Measurements from ENCODE around the gene SGIP1.

Gene SGIP1

GRCh38 chr1:66606362-66607065 is 72.6 kb downstream of the SGIP1 start:
- no peak for DNase-seq

DNA sequence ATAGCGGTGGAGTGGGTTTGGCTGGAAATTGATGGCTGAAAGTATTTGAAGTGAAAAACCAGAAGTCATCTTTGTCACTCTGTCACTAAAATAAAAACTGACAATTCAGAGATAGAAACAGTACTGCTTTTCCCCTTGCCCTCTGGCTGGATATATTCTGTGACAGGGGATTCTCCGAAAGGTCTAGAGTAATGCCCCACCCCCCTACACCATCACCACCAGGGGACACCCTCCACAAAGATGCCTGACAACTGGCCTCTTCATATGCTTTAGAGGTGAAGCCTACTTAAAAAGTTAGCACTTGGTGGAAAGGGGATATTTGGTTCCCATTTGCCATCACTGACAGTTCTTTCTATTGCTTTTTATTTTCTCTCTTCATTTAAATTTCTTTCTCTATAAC is 73.5 kb downstream of the SGIP1 start:
- no peak for DNase-seq

DNA sequence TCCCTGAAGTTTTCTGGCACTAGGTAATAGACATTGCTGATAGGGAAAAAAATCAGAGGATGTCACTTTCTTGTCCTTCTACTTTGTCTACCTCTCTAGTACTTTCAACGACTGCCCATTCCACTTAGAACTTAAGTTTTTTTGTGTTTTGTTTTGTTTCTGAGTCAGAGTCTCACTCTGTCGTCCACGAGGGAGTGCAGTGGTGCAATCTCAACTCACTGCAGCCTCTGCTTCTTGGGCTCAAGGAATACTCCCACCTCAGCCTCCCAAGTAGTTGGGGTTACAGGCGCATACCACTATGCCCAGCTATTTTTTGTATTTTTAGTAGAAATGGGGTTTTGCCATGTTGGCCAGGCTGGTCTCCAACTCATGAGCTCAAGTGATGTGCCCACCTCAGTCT is 79.2 kb downstream of the SGIP1 start:
- DNase-seq, result no peak

GRCh38 chr1:66617362-66618184 is 83.6 kb downstream of the SGIP1 start:
- no peak for DNase-seq

DNA sequence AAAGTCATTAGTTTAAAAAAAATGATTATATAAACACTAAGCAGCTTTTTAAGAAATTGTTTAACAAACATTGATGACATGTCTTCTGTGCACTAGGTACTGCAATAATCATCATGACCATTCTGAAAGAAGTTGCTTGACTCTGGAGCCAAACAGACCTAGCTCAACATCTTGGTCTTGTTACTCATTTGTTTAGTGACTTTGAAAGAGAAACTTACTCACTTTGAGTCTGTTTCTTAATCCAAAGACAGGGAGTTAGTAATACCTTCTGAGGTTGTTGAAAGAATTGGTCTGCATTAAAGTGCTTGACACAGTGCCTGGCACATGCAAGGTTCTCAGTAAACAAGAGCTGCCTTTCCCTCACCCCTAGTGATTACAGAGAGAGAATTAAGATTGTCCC is 84.4 kb downstream of the SGIP1 start:
- DNase-seq, result no peak

- no peak for DNase-seq
These were observed 89.9 kb downstream of the SGIP1 start for GRCh38 chr1:66623812-66624211.

DNA sequence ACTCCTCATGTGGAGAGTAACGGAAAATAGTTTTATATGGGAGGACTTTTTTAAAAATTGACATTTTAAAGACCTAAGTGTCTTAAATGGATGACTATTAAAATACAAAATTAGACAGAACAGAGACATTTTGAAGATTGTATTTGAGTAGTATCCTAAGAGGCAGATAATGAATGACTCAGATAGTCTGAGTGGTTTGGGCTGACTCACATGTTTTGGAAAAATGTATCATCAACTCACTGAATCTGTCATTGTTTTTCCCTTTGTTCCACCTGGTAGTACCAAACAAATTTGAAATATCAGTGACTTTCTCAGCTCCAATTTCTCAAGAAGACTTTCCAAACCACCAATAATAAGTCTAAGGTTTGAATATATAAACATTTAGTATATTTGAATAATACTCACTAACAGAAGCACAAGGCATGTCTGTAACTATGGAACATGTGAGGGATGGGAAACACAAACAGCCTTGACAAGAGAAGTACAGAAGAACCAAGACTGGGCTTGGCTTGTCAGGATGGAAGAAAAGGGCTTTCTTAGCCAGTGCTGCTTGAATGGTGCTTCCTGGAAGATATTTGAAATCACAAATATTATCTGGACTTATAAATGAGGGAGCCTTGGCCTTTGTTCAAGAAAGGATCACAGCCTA is 90.6 kb downstream of the SGIP1 start:
- no peak for DNase-seq

DNA sequence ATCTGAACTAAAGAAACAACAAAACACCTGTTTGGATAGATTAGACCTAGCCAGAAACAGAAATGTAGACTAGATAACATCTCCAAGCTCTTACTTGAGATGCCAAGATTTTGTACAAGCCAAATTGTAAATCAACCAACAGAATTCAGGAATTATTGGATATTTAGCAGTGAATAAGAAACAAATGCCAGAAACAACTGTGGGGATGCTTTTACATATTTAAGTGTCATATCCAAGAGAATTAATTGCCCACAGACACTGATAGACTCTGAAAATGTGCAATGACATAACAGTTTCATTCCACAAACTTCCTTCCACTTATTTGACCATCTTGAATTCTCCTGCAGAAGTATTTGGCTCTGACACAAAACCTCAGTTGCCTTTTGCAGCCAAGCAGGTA is 92.3 kb downstream of the SGIP1 start:
- DNase-seq, result no peak

DNA sequence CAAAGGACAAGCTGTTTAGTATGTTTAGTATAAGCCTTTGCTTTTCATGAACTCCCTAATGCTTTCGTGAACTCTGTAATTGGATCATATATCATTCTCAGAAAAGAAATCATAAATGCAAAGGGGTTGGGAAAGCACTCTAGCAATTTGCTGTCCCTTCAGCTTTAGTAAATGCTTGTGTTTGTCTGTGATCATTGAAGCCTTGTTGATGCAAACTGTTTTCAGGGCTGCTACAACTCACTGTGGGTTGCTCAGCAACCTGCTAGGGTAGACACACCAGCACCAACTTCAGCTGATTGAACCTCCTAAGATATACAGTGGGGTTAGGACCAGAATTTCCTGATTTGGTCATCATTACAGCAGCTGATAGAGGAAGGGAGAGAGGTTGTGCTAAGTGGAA is 95.0 kb downstream of the SGIP1 start:
- DNase-seq, result no peak

DNA sequence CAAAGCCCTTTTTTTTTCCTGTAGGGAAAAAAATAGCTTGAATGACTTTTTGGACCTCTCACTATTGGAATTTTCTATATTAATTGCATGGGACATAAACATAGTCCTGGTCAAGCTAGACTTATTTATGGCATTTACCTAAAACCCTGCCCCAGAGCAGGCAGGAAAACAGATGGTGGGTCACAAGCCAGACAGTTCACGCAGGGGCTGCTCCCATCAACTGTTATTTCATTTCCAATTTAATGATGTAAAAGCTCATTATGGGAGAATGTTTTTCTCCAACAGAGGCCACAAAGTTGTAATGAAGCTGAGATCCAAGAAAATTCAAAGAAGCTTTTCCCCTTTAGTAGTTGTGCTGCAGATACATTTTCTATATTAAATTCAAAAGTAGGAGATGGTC is 99.2 kb downstream of the SGIP1 start:
- no peak for DNase-seq

- no peak for DNase-seq
These were observed 103.2 kb downstream of the SGIP1 start for GRCh38 chr1:66637146-66637545.

DNA sequence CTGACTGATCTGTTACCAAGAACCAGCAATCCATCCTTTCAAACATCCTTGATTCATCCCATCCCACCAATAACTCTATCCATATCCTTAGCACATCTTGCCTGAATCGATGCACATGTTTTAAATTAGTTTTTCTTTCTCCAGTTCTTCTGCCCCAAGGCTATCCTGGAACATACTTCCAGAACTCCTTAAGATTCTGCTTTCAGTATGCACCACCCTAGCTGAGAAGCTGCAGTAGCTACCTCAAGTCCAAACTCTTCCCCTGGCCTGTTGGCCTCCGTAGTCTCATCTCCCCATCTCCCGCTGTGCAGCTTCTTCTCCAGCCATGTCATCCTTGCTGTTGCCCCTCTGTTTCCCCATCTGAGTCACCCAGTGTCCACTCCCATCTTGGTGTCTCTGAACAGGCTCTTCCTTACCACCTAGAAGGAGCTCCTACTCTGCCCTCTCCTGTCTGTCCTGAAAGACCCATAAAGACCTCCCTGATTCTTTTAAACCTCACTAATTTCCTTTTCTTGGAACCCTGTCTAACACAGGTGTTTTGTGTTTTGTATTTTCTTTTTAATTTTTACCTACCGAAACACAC is 108.0 kb downstream of the SGIP1 start:
- DNase-seq, result no peak

- no peak for DNase-seq
These were observed 109.0 kb downstream of the SGIP1 start for GRCh38 chr1:66642992-66643391.

GRCh38 chr1:66644331-66644730 is 110.4 kb downstream of the SGIP1 start:
- DNase-seq, result no peak

- DNase-seq, result no peak
These were observed 115.1 kb downstream of the SGIP1 start for GRCh38 chr1:66648901-66649595.

DNA sequence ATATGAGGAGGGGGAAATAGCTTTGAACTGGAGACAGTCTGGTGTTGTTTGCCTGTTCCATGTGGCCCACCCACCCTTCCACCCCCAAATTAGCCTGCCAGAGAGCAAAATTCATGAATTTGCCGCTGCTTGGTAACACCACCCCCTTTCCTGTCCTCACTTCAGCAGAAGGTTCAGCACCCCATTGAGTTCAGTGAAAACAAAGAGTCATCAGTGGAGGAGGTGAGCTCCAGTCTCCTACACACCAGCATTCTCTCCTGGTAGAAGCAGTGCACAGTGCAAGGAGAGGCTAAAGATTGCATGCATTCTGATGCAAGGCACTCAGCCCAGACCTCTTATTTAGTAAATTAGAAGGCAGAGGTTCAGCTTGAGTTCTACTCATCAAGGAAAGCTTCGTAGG is 118.6 kb downstream of the SGIP1 start:
- no peak for DNase-seq

DNA sequence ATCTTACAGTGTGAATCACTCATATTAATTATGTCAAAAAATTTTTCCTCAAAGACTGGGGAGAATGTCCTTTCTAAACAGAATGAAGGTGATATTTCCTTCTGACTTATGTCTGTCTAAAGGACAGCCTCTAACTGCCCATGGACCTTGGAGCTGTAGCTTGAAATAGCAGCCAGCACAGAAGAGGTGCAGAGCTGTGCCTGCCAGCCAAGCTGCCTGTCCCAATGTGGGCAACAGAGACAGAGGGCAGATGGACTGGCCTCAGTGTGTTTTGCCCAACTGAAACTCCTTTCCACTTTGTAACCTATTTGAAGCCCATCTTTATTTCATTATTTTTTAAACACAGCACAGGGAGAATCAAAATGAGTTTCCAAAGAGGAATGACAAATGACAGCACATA is 120.7 kb downstream of the SGIP1 start:
- DNase-seq, result no peak

- DNase-seq, result no peak
These were observed 137.5 kb downstream of the SGIP1 start for GRCh38 chr1:66671455-66671854.

DNA sequence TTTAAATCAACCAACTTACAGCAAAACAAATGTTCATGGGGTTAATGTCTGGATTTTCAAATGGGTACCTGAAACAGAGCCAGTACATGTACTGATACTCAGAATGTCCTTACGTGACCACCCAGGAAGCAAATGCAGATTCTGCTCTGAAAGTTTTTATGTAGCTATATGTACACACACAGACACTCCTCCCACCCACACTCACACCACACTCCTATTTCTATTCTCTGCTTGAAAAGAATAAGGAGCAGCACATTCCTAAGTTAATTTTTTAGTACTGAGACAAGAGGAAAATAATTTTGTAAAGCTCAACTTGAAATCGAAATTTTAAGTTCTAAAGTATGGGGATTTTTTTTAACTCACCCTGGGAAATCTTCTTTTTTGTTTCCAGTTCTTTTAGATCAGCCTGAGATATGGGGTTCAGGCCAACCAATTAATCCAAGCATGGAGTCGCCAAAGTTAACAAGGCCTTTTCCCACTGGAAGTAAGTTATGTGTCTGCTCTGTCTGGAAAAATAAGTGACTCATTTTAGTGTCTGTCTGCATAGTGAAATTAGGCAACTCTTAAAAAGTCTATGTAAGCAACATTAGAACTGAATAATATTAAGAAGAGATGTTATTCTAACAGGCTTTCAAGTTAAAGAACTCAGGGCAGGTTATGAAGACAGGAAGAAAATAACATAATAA is 142.8 kb downstream of the SGIP1 start:
- no peak for DNase-seq

GRCh38 chr1:66678146-66678545 is 144.2 kb downstream of the SGIP1 start:
- DNase-seq, result no peak

DNA sequence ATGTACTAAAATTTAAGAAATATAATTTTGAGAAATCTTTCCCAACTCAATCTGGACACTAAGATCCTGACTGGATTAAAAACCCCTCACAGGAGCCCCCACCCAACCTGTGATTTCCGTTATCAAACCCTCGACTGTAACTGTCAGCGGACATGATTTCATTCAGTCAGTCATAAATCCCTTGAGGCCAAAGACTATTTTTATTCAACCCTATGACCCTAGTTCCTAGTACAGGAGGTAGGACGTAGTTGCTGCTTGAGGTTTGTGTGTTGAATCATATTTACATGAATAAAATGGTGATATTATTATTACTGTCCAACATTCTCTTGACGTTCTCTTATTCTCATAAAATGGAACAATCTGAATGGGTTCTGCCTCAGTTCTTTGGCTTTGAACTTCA is 145.2 kb downstream of the SGIP1 start:
- no peak for DNase-seq

DNA sequence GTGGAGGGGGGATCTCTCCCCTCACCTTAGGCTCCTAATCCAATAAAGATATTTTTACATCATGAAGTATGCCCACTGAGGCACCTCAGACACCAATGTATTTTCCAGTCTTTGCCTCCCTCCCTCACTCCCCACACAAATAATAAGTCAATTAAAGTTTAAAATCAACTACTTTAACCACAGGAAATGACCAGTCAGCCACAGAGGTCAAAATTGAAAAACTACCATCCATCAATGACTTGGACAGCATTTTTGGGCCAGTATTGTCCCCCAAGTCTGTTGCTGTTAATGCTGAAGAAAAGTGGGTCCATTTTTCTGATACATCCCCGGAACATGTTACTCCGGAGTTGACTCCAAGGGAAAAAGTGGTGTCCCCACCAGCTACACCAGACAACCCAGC is 147.7 kb downstream of the SGIP1 start:
- no peak for DNase-seq
